ENCODE measurements around the gene TMEM131.

TMEM131 gene

DNA sequence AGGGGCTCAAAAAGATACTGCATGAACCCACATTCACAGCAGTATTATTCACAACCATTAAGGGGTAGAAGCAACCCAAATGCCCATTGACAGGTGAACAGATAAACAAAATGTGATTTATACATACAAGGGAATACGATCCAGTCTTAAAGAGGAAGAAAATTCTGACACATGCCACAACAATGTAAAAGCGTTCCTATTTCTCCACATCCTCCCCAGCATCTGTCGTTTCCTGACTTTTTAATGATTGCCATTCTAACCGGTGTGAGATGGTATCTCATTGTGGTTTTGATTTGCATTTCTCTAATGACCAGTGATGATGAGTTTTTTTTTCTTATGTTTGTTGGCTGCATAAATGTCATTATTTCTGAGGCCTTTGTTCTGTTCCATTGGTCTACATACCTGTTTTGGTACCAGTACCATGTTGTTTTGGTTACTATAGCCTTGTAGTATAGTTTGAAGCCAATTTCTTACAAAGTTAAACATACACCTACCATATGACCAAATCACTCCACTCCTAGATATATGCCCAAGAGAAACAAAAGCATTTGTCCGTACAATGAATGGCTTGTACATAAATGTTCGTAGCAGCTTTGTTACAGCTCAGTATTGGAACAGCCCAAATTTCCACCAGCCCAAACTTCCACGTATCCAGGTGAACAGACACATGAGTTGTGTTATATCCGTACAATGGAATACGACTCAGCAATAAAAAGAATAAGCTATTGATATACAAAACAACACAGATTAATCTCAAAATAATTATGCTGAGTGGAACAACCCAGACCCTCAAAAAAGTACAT is 85.1 kb downstream of the TMEM131 start:
- H3K79me2 ChIP-seq (ENCODE audit: low read length) = peaks cover 94% of the 10 kb centered on the region
- no peaks in the 10 kb centered on the region for H3K27me3 ChIP-seq (ENCODE audit: low read depth, low read length)
- H2AFZ ChIP-seq (ENCODE audit: low read depth, low read length) = no peak overlapping the region
- no peaks in the 10 kb centered on the region for H4K20me1 ChIP-seq (ENCODE audit: insufficient read depth, low read length)
- peak overlapping the region; percentile 97 for H3K4me2 ChIP-seq (ENCODE audit: low read length)
- peak overlapping the region; percentile 96 for H3K27ac ChIP-seq (ENCODE audit: low read length)
- no peaks in the 10 kb centered on the region for H3K9me3 ChIP-seq (ENCODE audit: insufficient read depth, low read length)
- H3K4me1 ChIP-seq (ENCODE audit: low read length) = peaks cover 90% of the 10 kb centered on the region
- H3K9ac ChIP-seq (ENCODE audit: low read length) = peak overlapping the region; percentile 48; the same call in 1 of the 2 replicates
- no peak for TF ChIP-seq EZH2phosphoT487 (IDR thresholded peaks at IDR 0.05; ENCODE audit: low read depth)
- TF ChIP-seq, protein P1, sequence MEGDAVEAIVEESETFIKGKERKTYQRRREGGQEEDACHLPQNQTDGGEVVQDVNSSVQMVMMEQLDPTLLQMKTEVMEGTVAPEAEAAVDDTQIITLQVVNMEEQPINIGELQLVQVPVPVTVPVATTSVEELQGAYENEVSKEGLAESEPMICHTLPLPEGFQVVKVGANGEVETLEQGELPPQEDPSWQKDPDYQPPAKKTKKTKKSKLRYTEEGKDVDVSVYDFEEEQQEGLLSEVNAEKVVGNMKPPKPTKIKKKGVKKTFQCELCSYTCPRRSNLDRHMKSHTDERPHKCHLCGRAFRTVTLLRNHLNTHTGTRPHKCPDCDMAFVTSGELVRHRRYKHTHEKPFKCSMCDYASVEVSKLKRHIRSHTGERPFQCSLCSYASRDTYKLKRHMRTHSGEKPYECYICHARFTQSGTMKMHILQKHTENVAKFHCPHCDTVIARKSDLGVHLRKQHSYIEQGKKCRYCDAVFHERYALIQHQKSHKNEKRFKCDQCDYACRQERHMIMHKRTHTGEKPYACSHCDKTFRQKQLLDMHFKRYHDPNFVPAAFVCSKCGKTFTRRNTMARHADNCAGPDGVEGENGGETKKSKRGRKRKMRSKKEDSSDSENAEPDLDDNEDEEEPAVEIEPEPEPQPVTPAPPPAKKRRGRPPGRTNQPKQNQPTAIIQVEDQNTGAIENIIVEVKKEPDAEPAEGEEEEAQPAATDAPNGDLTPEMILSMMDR (IDR thresholded peaks at IDR 0.05; ENCODE audit: low read depth, low read length) = no peak
- peaks cover 37% of the 10 kb centered on the region for H3K36me3 ChIP-seq (replicated peaks; ENCODE audit: low read depth, low read length)
- peak overlapping the region; percentile 34 for H3K4me3 ChIP-seq (ENCODE audit: low read length)

GRCh38 chr2:97908208-97908676 is 87.5 kb downstream of the TMEM131 start:
- Histone ChIP-seq H3K27ac (ENCODE audit: low read length) (peak overlapping the region; percentile 96), H3K4me2 (ENCODE audit: low read length) (peak overlapping the region; percentile 97), H3K36me3 (replicated peaks; ENCODE audit: low read depth, low read length) (peaks cover 36% of the 10 kb centered on the region), H3K4me3 (ENCODE audit: low read length) (peak overlapping the region; percentile 60), H3K9ac (ENCODE audit: low read length) (peak overlapping the region; percentile 78), H3K9me3 (ENCODE audit: insufficient read depth, low read length) (no peaks in the 10 kb centered on the region), H4K20me1 (ENCODE audit: insufficient read depth, low read length) (no peaks in the 10 kb centered on the region), H3K27me3 (ENCODE audit: low read depth, low read length) (no peaks in the 10 kb centered on the region), H3K79me2 (ENCODE audit: low read length) (peaks cover 78% of the 10 kb centered on the region), H3K4me1 (ENCODE audit: low read length) (peaks cover 69% of the 10 kb centered on the region), H2AFZ (ENCODE audit: low read depth, low read length) (no peak overlapping the region)
- TF ChIP-seq, protein P1 (IDR thresholded peaks at IDR 0.05; ENCODE audit: low read depth, low read length) = no peak
- TF ChIP-seq EZH2phosphoT487 (IDR thresholded peaks at IDR 0.05; ENCODE audit: low read depth) = no peak

GRCh38 chr2:97907369-97908100 is 88.2 kb downstream of the TMEM131 start:
- Histone ChIP-seq H3K9ac (ENCODE audit: low read length) (peak overlapping the region; percentile 78), H3K27me3 (ENCODE audit: low read depth, low read length) (no peaks in the 10 kb centered on the region), H2AFZ (ENCODE audit: low read depth, low read length) (no peak overlapping the region), H3K79me2 (ENCODE audit: low read length) (peaks cover 71% of the 10 kb centered on the region), H3K9me3 (ENCODE audit: insufficient read depth, low read length) (no peaks in the 10 kb centered on the region), H3K4me2 (ENCODE audit: low read length) (peak overlapping the region; percentile 97), H4K20me1 (ENCODE audit: insufficient read depth, low read length) (no peaks in the 10 kb centered on the region), H3K4me3 (ENCODE audit: low read length) (peak overlapping the region; percentile 60), H3K27ac (ENCODE audit: low read length) (peak overlapping the region; percentile 96), H3K4me1 (ENCODE audit: low read length) (peaks cover 62% of the 10 kb centered on the region), H3K36me3 (replicated peaks; ENCODE audit: low read depth, low read length) (peaks cover 35% of the 10 kb centered on the region)
- no peak for TF ChIP-seq EZH2phosphoT487 (IDR thresholded peaks at IDR 0.05; ENCODE audit: low read depth)
- TF ChIP-seq, protein P1 (IDR thresholded peaks at IDR 0.05; ENCODE audit: low read depth, low read length) = no peak

GRCh38 chr2:97906307-97906706 is 89.4 kb downstream of the TMEM131 start:
- Histone ChIP-seq H2AFZ (ENCODE audit: low read depth, low read length) (no peak overlapping the region), H3K4me1 (ENCODE audit: low read length) (peaks cover 51% of the 10 kb centered on the region), H3K9ac (ENCODE audit: low read length) (no peak overlapping the region), H4K20me1 (ENCODE audit: insufficient read depth, low read length) (no peaks in the 10 kb centered on the region), H3K27ac (ENCODE audit: low read length) (peak overlapping the region; percentile 96; the same call in 1 of the 2 replicates), H3K4me3 (ENCODE audit: low read length) (no peak overlapping the region), H3K4me2 (ENCODE audit: low read length) (no peak overlapping the region), H3K27me3 (ENCODE audit: low read depth, low read length) (no peaks in the 10 kb centered on the region), H3K36me3 (replicated peaks; ENCODE audit: low read depth, low read length) (peaks cover 45% of the 10 kb centered on the region), H3K79me2 (ENCODE audit: low read length) (peaks cover 66% of the 10 kb centered on the region), H3K9me3 (ENCODE audit: insufficient read depth, low read length) (no peaks in the 10 kb centered on the region)
- no peak for TF ChIP-seq EZH2phosphoT487 (IDR thresholded peaks at IDR 0.05; ENCODE audit: low read depth)
- TF ChIP-seq, protein P1 (IDR thresholded peaks at IDR 0.05; ENCODE audit: low read depth, low read length) = no peak

All from OCI-LY3 (cell line).